Right lobe of liver (tissue), 6 donors: ENCODE data around the gene FAM229A. TPM values are rescaled to one million over a fixed set of nuclear protein-coding genes. Genes with fewer than 3 reads are reported as not detected.

Source experiments
- ATAC-seq, 4 donors: fragments of 200-7000 bp; cut with Tn5 transposase; one replicate each; pipeline ENCODE4 v1.9.1; 2020; ENCODE audit warnings: mild to moderate bottlenecking in 4 of 4, moderate library complexity in 4 of 4
- DNase-seq, 3 donors: peaks; one replicate each; pipeline ENCODE4 v3.0.0-alpha.2; 2020
- H3K27ac ChIP-seq, 3 donors: fragments of 200-600 bp; one replicate each; pipeline ENCODE4 v1.8.0; 2022
- H3K27me3 ChIP-seq, 2 donors: fragments of 200-600 bp; one replicate each; pipeline ENCODE4 v1.8.0; 2022
- H3K36me3 ChIP-seq, 4 donors: fragments of 200-600 bp; sonication (generic) in 1 of 4; one replicate each; pipeline versions ENCODE4 v1.5.1 to v1.8.0; 2017 to 2022; ENCODE audit warnings: control low read depth in 1 of 4
- H3K4me1 ChIP-seq, 4 donors: fragments of 200-600 bp; sonication (generic) in 1 of 4; one replicate each; pipeline versions ENCODE4 v1.5.1 to v1.8.0; 2017 to 2022; ENCODE audit warnings: control low read depth in 1 of 4
- H3K4me3 ChIP-seq, 3 donors: fragments of 200-600 bp; one replicate each; pipeline ENCODE4 v1.8.0; 2022
- H3K9me3 ChIP-seq, 4 donors: fragments of 200-600 bp; sonication (generic) in 1 of 4; one replicate each; pipeline versions ENCODE4 v1.5.1 to v1.8.0; 2017 to 2022; ENCODE audit warnings: control low read depth in 1 of 4
- CTCF ChIP-seq, 4 donors: fragments of 200-600 bp in 3 of 4; fragments of 450-650 bp in 1 of 4; IDR thresholded peaks; one replicate each; pipeline versions ENCODE4 v1.5.1 to v1.8.0; 2016 to 2022; ENCODE audit warnings: antibody characterized with exemption in 4 of 4, mild to moderate bottlenecking in 2 of 4
- POLR2A ChIP-seq: fragments of 450-650 bp; IDR thresholded peaks from one replicate; pipeline ENCODE4 v1.6.1; 2017; ENCODE audit warnings: antibody characterized with exemption, mild to moderate bottlenecking
- WGBS: methylation state at CpG from one replicate; pipeline ENCODE4 v1.1.6; 2018; ENCODE audit warnings: low coverage, low lambda C conversion rate; ENCODE audit not compliant: insufficient coverage; ENCODE audit errors: missing lambda C conversion rate; 5-methylcytosine and 5-hydroxymethylcytosine counted together
- intact Hi-C, 2 donors: fragments of 100-400 bp; cut with DNase I; formaldehyde crosslinking; loops; one replicate each; pipeline versions ENCODE4 v1.11.2 to v1.14.1; 2022
- total RNA-seq, 6 experiments: library from RNA; depleted of rRNA in 2 of 6; stranded (reverse); fragments of >200 nt in 2 of 6; fragmentation: NEBNext Ultra II Directional in 3 of 6; extraction: Animal tissue kit (Norgen Biotek cat#: 25700) in 3 of 6; gene quantifications; one replicate each; pipeline versions ENCODE4 v1.1.0 to v1.2.4, GENCODE V29; 2016 to 2023
- donor health status: DM: no; HTN: yes; CAD: no.
- donor health status: DM: no; HTN: no; CAD: no.
- donor health status: DM: no; HTN: no; CAD: no.
- donor health status: DM: no; HTN: yes; CAD: no.
- donor health status: DM: no; HTN: yes; CAD: no.

Gene FAM229A
- total RNA-seq, 6 experiments from 2014 or later, result 1.3 to 7.8 (median 5.3) TPM

DNA sequence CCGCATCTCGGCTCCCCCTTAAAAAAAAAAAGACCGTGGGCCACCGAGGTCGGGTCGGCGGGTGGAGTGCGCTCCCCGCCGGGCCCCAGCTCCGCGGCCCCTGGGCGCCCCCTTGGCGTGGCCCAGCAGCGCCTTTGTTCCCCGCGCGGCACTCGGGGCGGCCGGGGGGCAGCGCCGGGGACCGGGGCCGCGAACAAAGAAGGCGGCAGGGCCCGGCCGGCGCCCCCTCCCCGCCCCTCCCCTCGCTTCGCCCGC lies 26.8 kb downstream of the FAM229A start:
- TF ChIP-seq POLR2A (no peak), CTCF (IDR thresholded peaks at IDR 0.05) (no peak)
- Histone ChIP-seq H3K4me1 (peaks cover 0 to 9% (median 0%) of the 10 kb centered on the region in 4 donors), H3K27ac (peak overlapping the region; percentile 50 to 73 (median 52)), H3K27me3 (no peaks in the 10 kb centered on the region), H3K36me3 (peaks cover 0 to 26% (median 6%) of the 10 kb centered on the region in 4 donors), H3K9me3 (no peaks in the 10 kb centered on the region), H3K4me3 (peak overlapping the region; percentile 55 to 65 (median 55))
- no peak for DNase-seq
- intact Hi-C loops, result no loop called here
- WGBS, result 0% methylated on average over 3 of the region's 34 CpGs
- ATAC-seq, result peak; percentile 1 to 14 (median 4)

DNA sequence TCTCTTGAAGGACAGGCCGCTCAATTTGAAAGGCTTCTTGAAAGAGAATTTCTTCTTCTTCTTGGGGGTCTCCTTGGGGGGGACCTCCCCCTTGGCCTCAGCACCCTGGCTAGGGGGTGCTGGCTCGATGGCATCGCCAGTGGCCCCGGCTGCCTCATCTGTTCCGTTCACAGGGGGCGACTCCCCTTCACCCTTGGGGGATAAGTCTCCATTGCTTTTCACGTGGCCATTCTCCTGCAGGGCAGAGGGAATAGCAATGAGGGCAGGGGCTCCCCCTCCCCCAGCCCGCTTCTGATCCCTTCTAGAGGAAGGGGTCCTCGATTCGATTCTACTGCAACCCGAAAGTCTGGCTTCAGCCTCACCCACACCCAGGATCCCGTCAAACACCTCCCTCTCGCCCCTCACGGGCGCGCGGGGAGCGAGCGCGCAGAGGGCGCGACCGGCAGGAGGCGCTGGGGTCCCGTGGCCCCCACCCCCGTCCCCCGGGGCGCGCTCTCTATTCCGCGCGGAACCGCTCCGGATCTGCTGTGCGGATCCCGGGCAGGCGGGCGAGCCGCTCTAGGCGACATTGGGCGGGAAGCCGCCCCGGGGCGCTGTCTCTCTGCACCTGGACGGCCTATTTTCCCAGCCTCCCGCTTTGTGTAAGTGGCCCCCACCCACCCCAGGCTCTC lies 27.3 kb downstream of the FAM229A start:
- Histone ChIP-seq H3K4me1 (peaks cover 0 to 9% (median 0%) of the 10 kb centered on the region in 4 donors), H3K27ac (peak overlapping the region; percentile 50 to 73 (median 52)), H3K36me3 (peaks cover 0 to 30% (median 6%) of the 10 kb centered on the region in 4 donors), H3K27me3 (no peaks in the 10 kb centered on the region), H3K4me3 (peak overlapping the region; percentile 55 to 65 (median 55)), H3K9me3 (no peaks in the 10 kb centered on the region)
- DNase-seq (peak; percentile 63 to 68 (median 68)), ATAC-seq (peak; percentile 52 to 60 (median 55))
- WGBS, result 0% methylated on average over 25 of the region's 46 CpGs
- intact Hi-C loops, result no loop called here
- TF ChIP-seq CTCF (IDR thresholded peaks at IDR 0.05) (peak; percentile 50 to 64 (median 54)), POLR2A (no peak)

DNA sequence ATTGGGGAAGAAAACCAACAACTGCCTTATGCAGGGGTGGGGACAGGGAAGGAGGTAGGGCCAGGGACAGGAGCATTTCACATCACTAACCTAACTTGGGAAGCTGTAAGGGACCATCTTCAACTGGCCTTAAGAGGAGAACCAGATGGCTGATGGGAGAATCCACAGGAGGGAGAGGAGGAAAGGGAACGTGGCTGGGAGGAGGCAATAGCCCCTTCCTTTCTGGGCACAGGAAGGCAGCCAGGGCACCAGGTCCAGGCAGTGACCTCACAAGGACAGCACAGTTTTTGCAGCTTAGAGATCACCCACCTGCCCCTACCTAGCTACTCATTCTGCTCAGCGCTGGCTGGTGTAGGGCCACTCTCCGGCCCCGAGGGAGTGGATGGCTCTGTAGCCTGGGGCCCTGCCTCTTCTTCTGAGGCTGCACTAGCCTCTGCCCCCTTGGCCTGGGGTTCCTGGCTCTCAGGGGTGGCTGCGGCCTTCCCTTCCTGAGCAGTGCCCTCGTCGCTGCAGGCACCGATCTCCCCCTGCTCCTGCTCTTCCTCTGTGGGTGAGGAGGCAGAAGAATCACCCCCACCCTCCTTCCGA lies 27.9 kb downstream of the FAM229A start:
- TF ChIP-seq CTCF (IDR thresholded peaks at IDR 0.05) (no peak), POLR2A (no peak)
- Histone ChIP-seq H3K36me3 (peaks cover 0 to 36% (median 6%) of the 10 kb centered on the region in 4 donors), H3K27ac (peak overlapping the region in 1 of 3 donors; percentile 50), H3K9me3 (no peaks in the 10 kb centered on the region), H3K4me3 (peak overlapping the region; percentile 55 to 65 (median 55)), H3K27me3 (no peaks in the 10 kb centered on the region), H3K4me1 (peaks cover 0 to 9% (median 0%) of the 10 kb centered on the region in 4 donors)
- intact Hi-C loops, result no loop called here
- WGBS, result 35% methylated on average over 5 of the region's 9 CpGs
- ATAC-seq (peak in 1 of 4 donors; percentile 10), DNase-seq (no peak)

- intact Hi-C loops, result no loop called here
- 76% methylated on average over 3 of the region's 3 CpGs for WGBS
- Histone ChIP-seq H3K36me3 (peaks cover 0 to 46% (median 11%) of the 10 kb centered on the region in 4 donors), H3K9me3 (no peaks in the 10 kb centered on the region), H3K4me1 (peaks cover 0 to 9% (median 0%) of the 10 kb centered on the region in 4 donors), H3K27ac (no peak overlapping the region), H3K4me3 (no peak overlapping the region), H3K27me3 (no peaks in the 10 kb centered on the region)
- no peak for ATAC-seq
- TF ChIP-seq POLR2A (no peak), CTCF (IDR thresholded peaks at IDR 0.05) (no peak)
- DNase-seq, result no peak
Observed at GRCh38 chr1:32333251-32333963, 28.9 kb downstream of the FAM229A start.
